Kidney epithelial cell (primary cell): ENCODE results near the gene FHDC1. TPM values are rescaled to one million over a fixed set of nuclear protein-coding genes. Genes with fewer than 3 reads are reported as not detected.

Experiments
- DNase-seq: peaks from one replicate; pipeline ENCODE4 v3.0.0-alpha.2; 2010; ENCODE audit warnings: low read depth
- H3K27me3 ChIP-seq: 2 replicates; pipeline ENCODE4 v1.6.0; 2011; ENCODE audit warnings: low read length; ENCODE audit not compliant: control insufficient read depth, insufficient read depth
- H3K36me3 ChIP-seq: 2 replicates; pipeline ENCODE4 v1.5.1; 2011; ENCODE audit warnings: low read length; ENCODE audit not compliant: control insufficient read depth, insufficient read depth
- H3K4me3 ChIP-seq: 2 replicates; pipeline ENCODE4 v1.5.1; 2011; ENCODE audit warnings: low read depth, mild to moderate bottlenecking, control low read depth, low read length
- CTCF ChIP-seq: IDR thresholded peaks from 2 replicates; pipeline ENCODE4 v1.5.1; 2011; ENCODE audit warnings: mild to moderate bottlenecking, moderate library complexity, low read length, control low read depth, inconsistent platforms; ENCODE audit not compliant: insufficient read depth, poor library complexity, severe bottlenecking
- total RNA-seq: library from RNA; depleted of rRNA; stranded (reverse); fragments of >200 nt; gene quantifications from 2 replicates; pipeline ENCODE4 v1.2.3, GENCODE V29; 2015

The FHDC1 gene
- total RNA-seq, 1 donor from 2014 or later = 3.1 TPM

GRCh38 chr4:152917543-152918395 is 18.4 kb upstream of the FHDC1 start:
- Histone ChIP-seq H3K36me3 (no peaks in the 10 kb centered on the region), H3K27me3 (no peaks in the 10 kb centered on the region), H3K4me3 (no peak overlapping the region)
- no peak for DNase-seq
- no peak for TF ChIP-seq CTCF

GRCh38 chr4:152919826-152920225 is 16.3 kb upstream of the FHDC1 start:
- Histone ChIP-seq H3K27me3 (no peaks in the 10 kb centered on the region), H3K36me3 (no peaks in the 10 kb centered on the region), H3K4me3 (no peak overlapping the region)
- no peak for TF ChIP-seq CTCF
- no peak for DNase-seq

GRCh38 chr4:152920768-152921167 is 15.4 kb upstream of the FHDC1 start:
- no peak for DNase-seq
- H3K27me3 ChIP-seq = no peaks in the 10 kb centered on the region
- H3K36me3 ChIP-seq = no peaks in the 10 kb centered on the region
- H3K4me3 ChIP-seq = no peak overlapping the region
- TF ChIP-seq CTCF = no peak

- H3K36me3 ChIP-seq = no peaks in the 10 kb centered on the region
- DNase-seq = no peak
- no peak overlapping the region for H3K4me3 ChIP-seq
- TF ChIP-seq CTCF = no peak
- no peaks in the 10 kb centered on the region for H3K27me3 ChIP-seq
These were observed 14.8 kb upstream of the FHDC1 start for GRCh38 chr4:152921284-152921683.

GRCh38 chr4:152925851-152926250 is 10.3 kb upstream of the FHDC1 start:
- Histone ChIP-seq H3K4me3 (no peak overlapping the region), H3K27me3 (no peaks in the 10 kb centered on the region), H3K36me3 (no peaks in the 10 kb centered on the region)
- no peak for DNase-seq
- TF ChIP-seq CTCF = no peak

- Histone ChIP-seq H3K27me3 (no peaks in the 10 kb centered on the region), H3K4me3 (no peak overlapping the region), H3K36me3 (no peaks in the 10 kb centered on the region)
- TF ChIP-seq CTCF = no peak
- no peak for DNase-seq
These were observed 9.2 kb upstream of the FHDC1 start for GRCh38 chr4:152926959-152927358.
